PFSK-1 (cell line): ENCODE results near the gene HHIPL1.

Experiments
- FOXP2 ChIP-seq: optimal IDR thresholded peaks from 2 replicates; pipeline ENCODE3; 2011; ENCODE audit warnings: borderline replicate concordance, control low read depth, inconsistent platforms; ENCODE audit not compliant: insufficient read depth; ENCODE audit errors: extremely low read length, extremely low read depth
- POLR2AphosphoS5 ChIP-seq: IDR thresholded peaks from 2 replicates; pipeline ENCODE4 v1.6.1; 2012; ENCODE audit warnings: low read depth, mild to moderate bottlenecking, control low read depth, low read length, moderate library complexity
- REST ChIP-seq, 2 experiments: IDR thresholded peaks; 2 replicates each; pipeline versions ENCODE4 v1.6.1 to v1.8.0; 2011 to 2012; ENCODE audit warnings: low read depth in 2 of 2, low read length in 2 of 2, control low read depth in 1 of 2, inconsistent platforms in 1 of 2, mild to moderate bottlenecking in 1 of 2, moderate library complexity in 1 of 2; ENCODE audit not compliant: insufficient read depth in 1 of 2
- SIN3A ChIP-seq: IDR thresholded peaks from 2 replicates; pipeline ENCODE4 v1.6.1; 2012; ENCODE audit warnings: mild to moderate bottlenecking, low read length, moderate library complexity, borderline replicate concordance; ENCODE audit not compliant: insufficient read depth
- TAF1 ChIP-seq: IDR thresholded peaks from 2 replicates; pipeline ENCODE4 v1.6.1; 2012; ENCODE audit warnings: low read length, control low read depth, borderline replicate concordance; ENCODE audit not compliant: insufficient read depth

HHIPL1 gene

DNA sequence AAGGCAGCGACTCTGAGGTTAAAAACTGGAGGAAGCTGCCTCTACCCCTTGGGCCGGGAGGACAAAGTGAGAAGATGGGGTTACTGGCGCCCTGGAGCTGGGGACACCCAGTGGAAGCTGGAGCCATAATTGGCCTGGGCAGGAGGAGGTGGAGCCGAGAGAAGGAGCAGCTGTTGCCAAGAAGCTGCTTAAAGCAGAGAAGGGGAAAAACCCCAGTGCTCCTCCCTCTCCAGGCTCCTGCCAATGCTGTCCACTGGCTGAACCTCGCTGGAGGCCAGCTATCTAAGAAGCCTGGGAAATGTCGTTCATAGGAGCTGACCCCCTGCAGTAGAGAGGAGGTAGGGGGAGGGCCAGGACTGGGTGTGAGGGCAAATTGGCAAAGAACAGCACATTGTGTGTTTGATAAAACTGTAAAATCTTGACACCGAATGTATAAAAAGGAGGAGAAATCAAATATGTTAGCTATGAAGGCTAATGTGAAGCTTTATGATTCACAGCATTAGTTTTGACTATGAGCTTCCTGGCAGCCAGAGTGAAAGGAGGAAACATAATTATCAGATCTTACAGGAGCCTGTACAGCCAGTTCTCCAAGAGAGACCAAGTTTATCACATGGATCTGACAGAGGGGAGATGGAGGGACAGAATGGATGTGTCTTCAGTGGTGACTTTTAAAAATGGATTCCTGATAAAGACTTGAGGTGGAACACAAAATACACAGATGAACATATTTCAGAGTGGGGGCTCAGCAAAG is 9.5 kb downstream of the HHIPL1 start:
- TF ChIP-seq SIN3A (no peak), POLR2AphosphoS5 (no peak), REST (IDR thresholded peaks at IDR 0.05; ENCODE audit: insufficient read depth in 1 of 2, low read depth in 2 of 2, low read length in 2 of 2) (no peak), FOXP2 (no peak), TAF1 (no peak)

- TF ChIP-seq SIN3A (no peak), POLR2AphosphoS5 (no peak), TAF1 (no peak), FOXP2 (no peak), REST (IDR thresholded peaks at IDR 0.05; ENCODE audit: insufficient read depth in 1 of 2, low read depth in 2 of 2, low read length in 2 of 2) (no peak)
These were observed 10.6 kb downstream of the HHIPL1 start for GRCh38 chr14:99655521-99655920.

DNA sequence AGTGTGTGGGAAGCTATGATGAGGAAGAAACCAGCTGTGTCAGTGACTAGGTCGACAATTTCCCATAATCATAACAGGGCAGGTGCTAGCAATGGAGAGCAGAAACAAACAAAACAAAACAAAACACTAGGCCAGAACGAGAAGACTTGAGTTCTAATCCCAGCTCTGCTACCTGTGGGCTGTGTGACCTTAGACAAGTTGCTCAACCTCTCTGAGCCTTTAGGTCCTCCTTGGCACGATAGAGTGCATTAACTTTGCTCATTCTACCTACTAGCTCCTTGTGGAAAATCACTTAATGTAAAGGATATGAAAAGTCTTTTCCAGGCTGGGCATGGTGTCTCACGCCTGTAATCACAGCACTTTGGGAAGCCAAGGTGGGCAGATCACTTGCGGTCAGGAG is 11.2 kb downstream of the HHIPL1 start:
- TF ChIP-seq REST (IDR thresholded peaks at IDR 0.05; ENCODE audit: insufficient read depth in 1 of 2, low read depth in 2 of 2, low read length in 2 of 2) (no peak), SIN3A (no peak), POLR2AphosphoS5 (no peak), TAF1 (no peak), FOXP2 (no peak)

GRCh38 chr14:99657645-99658155 is 12.8 kb downstream of the HHIPL1 start:
- no peak for TF ChIP-seq POLR2AphosphoS5
- TF ChIP-seq SIN3A, result no peak
- TF ChIP-seq TAF1, result no peak
- TF ChIP-seq FOXP2, result no peak
- no peak for TF ChIP-seq REST (IDR thresholded peaks at IDR 0.05; ENCODE audit: insufficient read depth in 1 of 2, low read depth in 2 of 2, low read length in 2 of 2)
